ENCODE results near the gene LDLRAD4.
"Not testable (repeated sequence)": the region's sequence is repeated elsewhere in the genome, so short reads cannot be mapped to it uniquely, and the experiment has no call there.

LDLRAD4 gene

DNA sequence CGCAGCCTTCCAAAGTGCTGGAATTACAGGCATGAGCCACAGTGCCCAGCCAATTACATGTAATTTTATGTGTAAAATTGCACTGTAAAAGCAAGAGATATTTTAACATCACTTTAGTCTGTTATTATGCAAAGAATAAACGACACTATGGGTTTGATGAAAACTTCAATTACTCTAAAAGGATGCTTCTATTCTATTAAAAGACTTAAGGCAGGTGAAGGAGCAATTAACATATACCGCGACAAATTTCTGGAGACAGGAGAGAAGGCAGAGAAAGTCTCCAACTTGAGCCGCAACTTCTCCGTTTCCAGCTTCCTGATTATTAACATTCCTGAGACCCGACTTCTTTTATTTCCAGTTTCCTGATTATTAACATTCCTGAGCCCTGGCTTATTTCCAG lies 454.1 kb downstream of the LDLRAD4 start:
- DNase-seq (ENCODE audit: low read depth in 2 of 2), result peak in 1 of 2 experiments; percentile 1

DNA sequence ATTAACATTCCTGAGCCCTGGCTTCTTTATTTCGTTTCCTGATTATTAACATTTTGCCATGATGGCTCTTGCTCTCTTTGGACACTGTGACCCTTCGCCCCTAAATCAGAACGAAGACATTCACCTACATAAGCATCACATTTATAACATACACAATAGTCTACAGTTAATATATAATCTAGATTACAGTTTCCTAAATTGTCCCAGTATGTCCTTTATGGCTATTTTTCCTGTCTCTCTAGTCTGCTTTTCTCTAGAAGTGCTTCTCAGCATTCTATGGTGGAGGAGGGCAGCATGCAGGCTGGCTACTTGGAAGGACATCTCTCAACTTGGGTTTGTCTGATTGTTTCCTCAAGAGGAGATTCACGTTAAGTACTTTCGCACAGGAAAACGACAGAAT lies 457.9 kb downstream of the LDLRAD4 start:
- DNase-seq (ENCODE audit: low read depth in 2 of 2), result no peak

DNA sequence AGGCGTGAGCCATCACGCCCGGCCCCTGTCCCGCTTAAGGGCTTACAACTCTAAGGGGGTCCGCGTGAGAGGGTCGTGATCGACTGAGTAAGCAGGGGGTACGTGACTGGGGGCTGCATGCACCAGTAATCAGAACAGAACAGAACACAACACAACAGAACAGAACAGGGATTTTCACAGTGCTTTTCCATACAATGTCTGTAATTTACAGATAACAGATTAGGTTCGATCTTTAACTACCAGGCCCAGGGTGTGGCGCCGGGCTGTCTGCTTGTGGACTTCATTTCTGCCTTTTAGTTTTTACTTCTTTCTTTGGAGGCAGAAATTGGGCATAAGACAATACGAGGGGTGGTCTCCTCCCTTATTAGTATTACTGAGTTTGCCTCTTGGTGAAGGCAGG lies 458.8 kb downstream of the LDLRAD4 start:
- not testable (repeated sequence) for DNase-seq (ENCODE audit: low read depth in 2 of 2)

DNA sequence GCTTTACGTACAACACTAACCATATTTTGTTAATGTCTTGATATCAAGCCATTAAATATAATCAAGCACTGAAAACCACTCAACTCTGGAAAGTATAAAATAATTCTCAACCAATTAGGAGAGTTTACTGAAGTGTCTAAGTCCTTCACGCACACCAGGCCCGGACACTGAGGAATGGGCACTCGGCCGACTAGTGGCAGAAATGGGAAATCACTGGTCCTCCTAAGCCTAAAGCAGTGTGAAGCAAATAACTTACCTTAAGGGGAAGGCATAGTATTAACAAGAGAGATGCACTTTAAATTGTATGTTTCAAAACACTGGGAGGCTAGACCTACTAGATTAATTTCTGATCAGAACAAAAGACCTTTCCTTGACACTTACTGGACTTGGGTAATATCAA lies 462.1 kb downstream of the LDLRAD4 start:
- DNase-seq (ENCODE audit: low read depth in 2 of 2), result no peak

DNA sequence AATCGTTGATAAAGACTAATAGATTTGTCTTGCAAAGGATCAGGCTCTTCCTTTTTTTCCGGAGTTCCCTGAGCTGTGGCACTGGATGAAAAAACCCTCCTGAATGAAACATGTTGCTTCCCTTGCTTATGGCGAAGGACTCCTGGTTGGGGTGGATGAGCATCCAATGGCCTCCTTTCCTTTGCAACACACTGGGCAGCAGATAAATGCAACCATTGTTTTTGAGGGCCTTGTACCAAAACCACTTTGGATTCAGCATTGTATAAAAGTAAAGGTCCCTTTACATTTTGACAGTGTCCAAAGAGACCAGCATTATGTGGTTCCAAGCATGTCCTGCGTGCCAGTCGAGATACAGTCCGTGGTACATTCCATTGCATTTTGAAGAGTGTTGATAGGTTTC lies 463.1 kb downstream of the LDLRAD4 start:
- no peak for DNase-seq (ENCODE audit: low read depth in 2 of 2)

DNA sequence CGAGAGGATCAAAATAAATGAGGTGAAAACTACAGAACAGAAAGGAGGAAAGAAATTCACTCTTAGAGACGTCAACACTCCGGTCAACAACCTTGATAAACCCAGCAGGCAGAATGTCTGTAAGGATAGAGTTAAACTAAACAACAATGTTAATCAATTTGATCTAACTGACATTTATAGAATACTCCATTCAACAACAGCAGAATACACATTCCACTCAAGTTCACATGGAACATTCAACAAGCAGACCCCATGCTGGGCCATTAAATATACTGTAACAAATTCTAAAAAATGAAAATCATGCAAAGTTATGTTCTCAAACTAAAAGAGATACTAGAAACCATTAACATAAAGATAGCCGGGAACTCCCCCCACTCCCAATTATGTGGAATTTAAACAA lies 466.0 kb downstream of the LDLRAD4 start:
- DNase-seq (ENCODE audit: low read depth in 2 of 2), result no peak

DNA sequence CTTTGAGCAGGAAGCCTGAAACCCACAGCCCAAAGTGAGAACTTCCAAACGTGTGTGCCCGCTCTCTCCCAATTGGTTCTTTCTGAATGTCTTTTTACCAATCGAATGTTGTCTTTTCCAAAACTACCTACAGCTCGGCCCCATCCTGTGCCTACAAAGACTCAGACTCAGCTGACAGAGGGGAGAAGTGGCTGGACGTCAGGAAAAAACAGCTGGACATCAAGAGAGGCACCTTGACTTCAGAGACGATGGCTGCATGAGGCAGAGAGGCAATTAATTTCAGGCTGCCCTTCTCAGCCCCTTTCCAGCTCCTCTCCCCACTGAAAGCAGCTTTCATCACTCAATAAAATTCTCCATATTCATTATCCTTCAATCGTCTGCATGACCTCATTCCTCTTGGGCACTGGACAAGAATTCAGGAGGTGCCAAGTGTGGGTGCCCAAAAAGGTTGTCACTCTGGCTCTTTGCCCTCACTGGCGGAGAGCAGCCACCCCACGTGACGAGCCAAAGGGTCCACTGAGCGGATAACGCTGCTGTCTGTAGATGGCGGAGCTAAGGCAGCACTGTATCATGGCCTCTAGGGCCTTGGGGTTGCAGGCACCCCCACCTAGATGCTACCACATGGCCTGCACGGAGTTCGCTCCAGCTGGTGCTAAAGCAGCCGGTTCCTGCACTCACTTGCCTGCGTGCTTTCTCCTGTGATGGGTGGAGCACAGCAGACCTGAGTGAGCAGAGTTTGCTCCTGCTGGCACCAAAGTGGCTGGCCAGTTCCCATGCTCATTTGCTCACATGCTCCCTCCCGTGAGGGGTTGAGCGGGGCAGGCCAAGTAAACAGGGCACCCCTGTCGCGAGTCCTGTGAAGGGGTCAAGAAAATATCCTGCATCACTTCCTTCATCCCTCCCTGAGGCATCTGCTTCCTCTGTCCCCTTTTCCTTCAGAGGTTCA lies 469.9 kb downstream of the LDLRAD4 start:
- no peak for DNase-seq (ENCODE audit: low read depth in 2 of 2)

DNA sequence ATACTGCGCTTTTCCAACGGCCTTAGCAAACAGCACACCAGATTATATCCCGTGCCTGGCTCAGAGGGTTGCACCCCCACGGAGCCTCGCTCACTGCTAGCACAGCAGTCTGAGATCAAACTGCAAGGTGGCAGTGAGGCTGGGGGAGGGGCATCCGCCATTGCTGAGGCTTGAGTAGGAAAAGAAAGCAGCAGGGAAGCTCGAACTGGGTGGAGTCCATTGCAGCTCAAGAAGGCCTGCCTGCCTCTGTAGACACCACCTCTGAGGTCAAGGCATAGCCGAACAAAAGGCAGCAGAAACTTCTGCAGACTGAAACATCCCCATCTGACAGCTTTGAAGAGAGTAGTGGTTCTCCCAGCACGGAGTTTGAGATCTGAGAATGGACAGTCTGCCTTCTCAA lies 471.5 kb downstream of the LDLRAD4 start:
- not testable (repeated sequence) for DNase-seq (ENCODE audit: low read depth in 2 of 2)

DNA sequence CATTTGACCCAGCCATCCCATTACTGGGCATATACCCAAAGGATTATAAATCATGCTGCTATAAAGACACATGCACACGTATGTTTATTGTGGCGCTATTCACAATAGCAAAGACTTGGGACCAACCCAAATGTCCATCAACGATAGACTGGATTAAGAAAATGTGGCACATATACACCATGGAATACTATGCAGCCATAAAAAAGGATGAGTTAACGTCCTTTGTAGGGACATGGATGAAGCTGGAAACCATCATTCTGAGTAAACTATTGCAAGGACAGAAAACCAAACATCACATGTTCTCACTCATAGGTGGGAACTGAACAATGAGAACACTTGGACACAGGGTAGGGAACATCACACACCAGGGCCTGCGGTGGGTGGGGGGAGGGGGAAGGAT lies 476.8 kb downstream of the LDLRAD4 start:
- DNase-seq (ENCODE audit: low read depth in 2 of 2), result not testable (repeated sequence)

DNA sequence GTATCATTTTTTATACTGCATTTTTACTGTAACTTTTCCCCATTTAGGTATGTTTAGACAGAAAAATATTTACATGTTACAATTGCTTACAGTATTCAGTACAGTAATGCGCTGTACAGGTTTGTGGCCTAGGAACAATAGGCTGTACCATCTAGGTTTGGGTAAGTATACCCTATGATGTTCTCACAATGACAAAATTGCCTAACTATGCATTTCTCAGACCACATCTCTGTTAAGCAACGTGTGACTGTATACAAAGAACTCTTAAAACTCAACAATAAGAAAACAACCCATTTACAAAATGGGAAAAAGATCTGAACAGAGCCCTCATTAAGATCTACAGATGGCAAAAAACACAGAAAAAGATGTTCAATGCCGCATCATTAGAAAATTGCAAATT lies 478.4 kb downstream of the LDLRAD4 start:
- DNase-seq (ENCODE audit: low read depth in 2 of 2), result no peak

DNA sequence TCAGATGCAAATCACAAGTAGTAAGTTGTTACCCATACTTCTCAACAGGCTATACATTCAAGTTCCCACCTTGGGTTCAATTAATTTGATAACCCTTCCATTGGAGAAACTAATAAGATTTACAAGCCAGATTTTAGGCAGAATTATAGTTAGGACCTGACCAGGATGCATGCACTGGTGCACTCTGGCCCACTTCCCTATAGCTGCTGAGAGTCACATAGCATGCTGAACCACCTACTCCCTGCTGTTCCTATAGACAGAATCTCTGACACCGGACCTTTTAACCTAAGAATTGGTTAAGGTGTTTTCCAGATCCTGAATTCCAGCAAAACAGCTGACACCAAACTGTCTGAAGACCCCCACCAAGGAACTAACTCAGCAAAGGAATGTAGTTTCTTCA lies 481.6 kb downstream of the LDLRAD4 start:
- no peak for DNase-seq (ENCODE audit: low read depth in 2 of 2)
